IMR-90 (cell line): Measurements from ENCODE around the gene CCM2. TPM values are rescaled to one million over a fixed set of nuclear protein-coding genes. Genes with fewer than 3 reads are reported as not detected.
A peak's percentile ranks its signal among the peaks of the same experiment; 100 is the strongest.

Source experiments
- ATAC-seq: fragments of 200-7000 bp; cut with Tn5 transposase; 2 replicates; pipeline ENCODE4 v1.9.1; 2020; ENCODE audit warnings: low read depth, mild to moderate bottlenecking, moderate library complexity
- BruUV-seq: library from RNA; stranded (reverse); fragments of 400-500 nt; replicated peaks from 2 replicates; lab custom pipeline; 2021; lab: Mats Ljungman, UMichigan
- CTCF ChIA-PET: fragments of 300-600 bp; formaldehyde crosslinking; extraction: SDS; loops from one replicate; lab custom pipeline; 2021; ENCODE audit warnings: antibody characterized with exemption; lab: Yijun Ruan, JAX
- POLR2A ChIA-PET: fragments of 300-600 bp; sonication (Branson Sonifier 250); formaldehyde crosslinking; loops from one replicate; lab custom pipeline; 2022; ENCODE audit warnings: antibody characterized with exemption; ENCODE audit not compliant: unreplicated experiment; lab: Charles Lee
- DNase-seq: peaks from one replicate; pipeline ENCODE4 v3.0.0; 2013
- H2AFZ ChIP-seq: replicated peaks from 2 replicates; pipeline ENCODE3; 2013; ENCODE audit warnings: low read length, mild to moderate bottlenecking; ENCODE audit not compliant: poor library complexity
- H2AK5ac ChIP-seq: 2 replicates; pipeline ENCODE4 v1.6.1; 2013; ENCODE audit warnings: low read depth, low read length, inconsistent platforms
- H2AK9ac ChIP-seq: replicated peaks from 2 replicates; pipeline ENCODE3; 2013; ENCODE audit warnings: mild to moderate bottlenecking, low read depth, low read length, moderate library complexity; ENCODE audit not compliant: poor library complexity
- H2BK120ac ChIP-seq: 2 replicates; pipeline ENCODE4 v1.6.1; 2013; ENCODE audit warnings: low read depth, low read length, inconsistent platforms
- H2BK15ac ChIP-seq: 3 replicates; pipeline ENCODE4 v1.6.1; 2013; ENCODE audit warnings: low read depth, low read length, inconsistent platforms
- H2BK20ac ChIP-seq: 2 replicates; pipeline ENCODE4 v1.6.1; 2013; ENCODE audit warnings: low read depth, mild to moderate bottlenecking, inconsistent platforms, low read length, moderate library complexity
- H2BK5ac ChIP-seq: 2 replicates; pipeline ENCODE4 v1.6.1; 2013; ENCODE audit warnings: mild to moderate bottlenecking, low read depth, low read length, inconsistent platforms; ENCODE audit not compliant: poor library complexity, severe bottlenecking
- H3K14ac ChIP-seq: replicated peaks from 2 replicates; pipeline ENCODE4 v1.6.1; 2013; ENCODE audit warnings: low read depth, low read length, inconsistent platforms
- H3K18ac ChIP-seq: 2 replicates; pipeline ENCODE4 v1.6.1; 2013; ENCODE audit warnings: low read depth, low read length, control low read depth
- H3K23ac ChIP-seq: 2 replicates; pipeline ENCODE4 v1.6.1; 2013; ENCODE audit warnings: low read depth, low read length, inconsistent platforms
- H3K27ac ChIP-seq: 2 replicates; pipeline ENCODE4 v1.5.1; 2013; ENCODE audit warnings: mild to moderate bottlenecking, control low read depth, low read length; ENCODE audit not compliant: insufficient read depth
- H3K27me3 ChIP-seq: 2 replicates; pipeline ENCODE4 v1.6.1; 2013; ENCODE audit warnings: low read length; ENCODE audit not compliant: control insufficient read depth, insufficient read depth
- H3K36me3 ChIP-seq: 2 replicates; pipeline ENCODE4 v1.6.1; 2013; ENCODE audit warnings: low read length, mixed read lengths; ENCODE audit not compliant: control insufficient read depth, insufficient read depth
- H3K4ac ChIP-seq: 2 replicates; pipeline ENCODE4 v1.6.1; 2013; ENCODE audit warnings: low read depth, low read length, inconsistent platforms
- H3K4me1 ChIP-seq: 2 replicates; pipeline ENCODE4 v1.6.1; 2013; ENCODE audit warnings: low read length, mixed read lengths; ENCODE audit not compliant: control insufficient read depth, insufficient read depth
- H3K4me2 ChIP-seq: 2 replicates; pipeline ENCODE4 v1.6.1; 2013; ENCODE audit warnings: low read depth, mild to moderate bottlenecking, control low read depth, low read length, moderate library complexity
- H3K4me3 ChIP-seq: 2 replicates; pipeline ENCODE4 v1.5.1; 2013; ENCODE audit warnings: low read depth, mild to moderate bottlenecking, control low read depth, low read length, moderate library complexity; ENCODE audit not compliant: insufficient read depth
- H3K56ac ChIP-seq: 2 replicates; pipeline ENCODE4 v1.6.1; 2013; ENCODE audit warnings: low read length, inconsistent platforms; ENCODE audit not compliant: insufficient read depth; ENCODE audit errors: extremely low read depth
- H3K79me1 ChIP-seq, 2 experiments: 2 replicates each; pipeline ENCODE4 v1.6.1; 2013; ENCODE audit warnings: low read length in 2 of 2, inconsistent platforms in 1 of 2, low read depth in 1 of 2
- H3K9ac ChIP-seq: 2 replicates; pipeline ENCODE4 v1.6.1; 2013; ENCODE audit warnings: low read depth, low read length, control low read depth
- H3K9me1 ChIP-seq: 2 replicates; pipeline ENCODE4 v1.6.1; 2013; ENCODE audit warnings: low read length, inconsistent platforms; ENCODE audit not compliant: insufficient read depth
- H3K9me3 ChIP-seq: 2 replicates; pipeline ENCODE4 v1.6.1; 2013; ENCODE audit warnings: low read length; ENCODE audit not compliant: control insufficient read depth, insufficient read depth
- H4K20me1 ChIP-seq: 2 replicates; pipeline ENCODE4 v1.6.1; 2013; ENCODE audit warnings: low read length, inconsistent platforms; ENCODE audit not compliant: insufficient read depth
- H4K5ac ChIP-seq: 2 replicates; pipeline ENCODE4 v1.6.1; 2013; ENCODE audit warnings: mild to moderate bottlenecking, low read depth, low read length, control low read depth
- H4K8ac ChIP-seq, 2 experiments: 2 replicates each; pipeline ENCODE4 v1.6.1; 2013; ENCODE audit warnings: low read depth in 2 of 2, low read length in 2 of 2, control low read depth in 1 of 2, inconsistent platforms in 1 of 2
- H4K91ac ChIP-seq: 2 replicates; pipeline ENCODE4 v1.6.1; 2013; ENCODE audit warnings: low read depth, low read length, inconsistent platforms; ENCODE audit not compliant: insufficient read depth
- CEBPB ChIP-seq: IDR thresholded peaks from 2 replicates; pipeline ENCODE4 v1.6.1; 2012; ENCODE audit warnings: low read depth, low read length, improper control_type of control experiment
- POLR2A ChIP-seq: IDR thresholded peaks from 2 replicates; pipeline ENCODE4 v1.6.1; 2012; ENCODE audit warnings: mild to moderate bottlenecking, low read depth, low read length
- RAD21 ChIP-seq: IDR thresholded peaks from 2 replicates; pipeline ENCODE4 v1.6.1; 2012; ENCODE audit warnings: low read length, improper control_type of control experiment
- RCOR1 ChIP-seq: IDR thresholded peaks from 2 replicates; pipeline ENCODE4 v1.6.1; 2012; ENCODE audit warnings: mild to moderate bottlenecking, low read length, improper control_type of control experiment; ENCODE audit not compliant: insufficient replicate concordance
- RFX5 ChIP-seq: IDR thresholded peaks from 2 replicates; pipeline ENCODE4 v1.8.0; 2012; ENCODE audit warnings: low read depth, mild to moderate bottlenecking, low read length, moderate library complexity
- SMC3 ChIP-seq: fragments of 150-350 bp; IDR thresholded peaks from 2 replicates; pipeline ENCODE4 v1.6.1; 2016; ENCODE audit warnings: low read depth, mild to moderate bottlenecking, antibody characterized with exemption, low read length, moderate library complexity
- WGBS, 2 experiments: methylation state at CpG; one replicate each; pipeline versions ENCODE4 v1.1.5 to v1.1.7; 2013; ENCODE audit warnings: missing lambda C conversion rate in 2 of 2; ENCODE audit not compliant: insufficient read length in 1 of 2; ENCODE audit errors: extremely low coverage in 2 of 2; 5-methylcytosine and 5-hydroxymethylcytosine counted together
- dilution Hi-C: fragments of 300-500 bp; cut with HindIII; formaldehyde crosslinking; loops from one replicate; pipeline ENCODE4 v1.14.3; 2018; ENCODE audit warnings: low sequenced_read_pairs; ENCODE audit not compliant: unreplicated experiment
- in situ Hi-C: fragments of 300-500 bp; cut with MboI; formaldehyde crosslinking; loops from 3 replicates; pipeline ENCODE4 v1.14.3; 2019; ENCODE audit warnings: low sequenced_read_pairs, inconsistent platforms, mixed read lengths
- intact Hi-C: fragments of 100-400 bp; cut with micrococcal nuclease; formaldehyde crosslinking; loops from 2 replicates; pipeline ENCODE4 v1.10.0; 2022
- polyA plus RNA-seq, 3 experiments: library from polyadenylated mRNA; depleted of rRNA; stranded (reverse); fragments of >200 nt; gene quantifications; 2 replicates each; pipeline ENCODE4 v1.2.3, GENCODE V29; 2012; ENCODE audit warnings: low replicate concordance in 1 of 3
- total RNA-seq: library from RNA; depleted of rRNA; stranded (reverse); fragments of >200 nt; gene quantifications from 2 replicates; pipeline ENCODE4 v1.2.3, GENCODE V29; 2012
- TF ChIP-seq, protein P1 (sequence below): conservative IDR thresholded peaks from 2 replicates; pipeline ENCODE4 v1.5.1; 2012; ENCODE audit warnings: mild to moderate bottlenecking, low read depth, low read length, improper control_type of control experiment

The CCM2 gene
- total and polyA plus RNA-seq, 2 of the 4 experiments (the other 2 are of a cell fraction) = 65.2 to 78.5 TPM

DNA sequence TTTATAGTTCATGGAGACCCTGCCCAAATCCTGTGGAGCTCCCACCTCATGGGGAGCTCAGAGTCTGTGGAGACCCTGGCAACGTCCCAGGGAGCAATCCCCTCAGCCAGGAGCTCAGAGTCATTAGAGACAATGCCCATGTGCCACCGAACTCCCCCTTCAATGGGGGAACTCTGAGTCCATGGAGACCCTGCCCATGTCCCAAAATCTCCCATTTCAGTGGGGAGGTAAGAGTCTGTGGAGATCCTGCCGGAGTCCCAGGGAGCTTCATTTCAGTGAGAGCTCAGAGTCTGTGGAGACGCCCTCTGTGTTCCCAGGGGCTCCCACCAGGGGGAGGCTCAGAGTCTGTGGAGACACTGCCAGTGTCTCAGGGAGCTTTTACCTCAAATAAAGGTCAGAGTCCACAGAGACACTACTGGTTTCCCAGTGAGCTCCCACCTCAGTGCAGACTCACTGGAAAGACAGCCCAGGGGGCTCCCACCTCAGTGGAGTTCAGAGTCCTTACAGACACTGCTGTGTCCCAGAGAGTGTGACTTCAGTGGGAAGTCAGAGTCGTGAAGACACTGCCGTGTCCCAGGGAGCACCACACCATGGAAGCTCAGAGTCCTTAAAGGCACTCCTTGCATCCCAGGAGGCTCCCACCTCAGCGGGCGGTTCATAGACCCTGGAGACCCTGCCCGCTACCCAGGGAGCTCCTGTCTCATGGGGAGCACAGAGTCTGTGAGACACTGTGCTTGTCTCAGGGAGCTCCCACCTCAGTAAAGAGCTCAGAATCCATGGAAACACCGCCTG is 26.2 kb upstream of the CCM2 start:
- WGBS, 2 experiments = 41% methylated on average over 2 of the region's 10 CpGs; no CpG with 5 or more reads in 1 of the 2 experiments
- dilution Hi-C loops = no loop called here
- Histone ChIP-seq H4K20me1 (no peaks in the 10 kb centered on the region), H2BK120ac (no peak overlapping the region), H3K18ac (no peak overlapping the region), H3K79me1 (no peaks in the 10 kb centered on the region; a peak in 1 of 4 replicates), H3K14ac (no peak overlapping the region; the same call in 1 of the 2 replicates), H3K4me3 (no peak overlapping the region), H2AK5ac (no peak overlapping the region), H2BK15ac (no peak overlapping the region), H3K4ac (no peak overlapping the region), H2BK20ac (no peak overlapping the region), H3K9ac (no peak overlapping the region), H3K9me3 (no peaks in the 10 kb centered on the region), H2BK5ac (no peak overlapping the region), H3K56ac (no peak overlapping the region), H3K9me1 (peaks cover 3% of the 10 kb centered on the region; the same call in 1 of the 2 replicates), H2AFZ (no peak overlapping the region), H4K8ac (no peak overlapping the region), H2AK9ac (no peak overlapping the region), H4K5ac (no peak overlapping the region), H4K91ac (no peak overlapping the region), H3K27me3 (peaks cover 7% of the 10 kb centered on the region; the same call in 1 of the 2 replicates), H3K4me2 (no peak overlapping the region), H3K4me1 (no peaks in the 10 kb centered on the region), H3K23ac (no peak overlapping the region), H3K36me3 (0 out of 2 replicates have a peak, but pooled peaks cover 2% of the 10 kb centered on the region), H3K27ac (no peak overlapping the region)
- ChIA-PET CTCF (interaction anchor here (0.6 to 3.2 kb wide), 5 partner anchors 15 to 162 kb away, joined by 3 to 31 read pairs (median 5); partner anchors contain the start of gene TBRG4), POLR2A (interaction anchor here (0.6 kb wide), 1 partner anchor 26 kb away, joined by 4 read pairs; no protein-coding TSS in a partner anchor)
- ATAC-seq = peak; percentile 69
- no TSS peak for BruUV-seq
- intact Hi-C loops = loop anchor here (2.0 kb wide), 1 partner anchor 163 kb away; no protein-coding TSS in a partner anchor
- TF ChIP-seq SMC3 = peak; percentile 65
- TF ChIP-seq RAD21 = peak; percentile 60
- no peak for TF ChIP-seq CEBPB
- no peak for TF ChIP-seq RCOR1
- TF ChIP-seq POLR2A = no peak
- TF ChIP-seq, protein P1, sequence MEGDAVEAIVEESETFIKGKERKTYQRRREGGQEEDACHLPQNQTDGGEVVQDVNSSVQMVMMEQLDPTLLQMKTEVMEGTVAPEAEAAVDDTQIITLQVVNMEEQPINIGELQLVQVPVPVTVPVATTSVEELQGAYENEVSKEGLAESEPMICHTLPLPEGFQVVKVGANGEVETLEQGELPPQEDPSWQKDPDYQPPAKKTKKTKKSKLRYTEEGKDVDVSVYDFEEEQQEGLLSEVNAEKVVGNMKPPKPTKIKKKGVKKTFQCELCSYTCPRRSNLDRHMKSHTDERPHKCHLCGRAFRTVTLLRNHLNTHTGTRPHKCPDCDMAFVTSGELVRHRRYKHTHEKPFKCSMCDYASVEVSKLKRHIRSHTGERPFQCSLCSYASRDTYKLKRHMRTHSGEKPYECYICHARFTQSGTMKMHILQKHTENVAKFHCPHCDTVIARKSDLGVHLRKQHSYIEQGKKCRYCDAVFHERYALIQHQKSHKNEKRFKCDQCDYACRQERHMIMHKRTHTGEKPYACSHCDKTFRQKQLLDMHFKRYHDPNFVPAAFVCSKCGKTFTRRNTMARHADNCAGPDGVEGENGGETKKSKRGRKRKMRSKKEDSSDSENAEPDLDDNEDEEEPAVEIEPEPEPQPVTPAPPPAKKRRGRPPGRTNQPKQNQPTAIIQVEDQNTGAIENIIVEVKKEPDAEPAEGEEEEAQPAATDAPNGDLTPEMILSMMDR = peak; percentile 46
- TF ChIP-seq RFX5 = no peak
- in situ Hi-C loops = no loop called here
- no peak for DNase-seq
